Measurements from ENCODE around the gene SEZ6L2.
"Not testable (repeated sequence)": the region's sequence is repeated elsewhere in the genome, so short reads cannot be mapped to it uniquely, and the experiment has no call there.

The SEZ6L2 gene

DNA sequence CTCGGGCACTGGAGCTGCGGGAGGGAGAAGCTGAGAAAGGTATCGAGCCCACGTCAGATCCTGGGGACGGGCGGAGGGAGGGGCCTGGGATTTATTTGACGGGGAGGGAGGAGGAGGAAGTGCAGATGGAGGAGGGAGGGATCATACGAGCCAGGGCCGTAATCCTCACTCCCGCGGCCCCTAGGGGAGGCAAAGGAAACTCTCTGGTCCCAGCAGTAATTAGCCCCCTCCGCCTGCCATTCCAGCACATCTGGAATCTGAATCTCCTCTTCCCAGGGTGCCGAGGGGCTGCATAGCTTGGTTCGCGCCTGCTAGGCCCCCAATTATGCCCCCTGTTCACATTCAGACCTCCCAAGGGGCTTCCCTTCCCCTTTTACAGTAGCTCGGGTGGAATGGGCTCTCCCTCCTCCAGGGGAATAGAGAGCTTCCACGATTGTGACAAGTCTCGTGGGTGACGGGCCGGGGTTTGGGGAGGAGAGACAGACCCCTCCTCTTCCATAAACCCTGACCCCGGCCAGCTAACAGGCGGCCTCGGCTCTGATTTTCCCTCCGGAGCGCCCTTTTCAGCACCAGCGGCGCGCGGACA, at the start of gene SEZ6L2:
Gene SEZ6L2 (minus strand): TSS at position 35 of the 586 bp plus-strand sequence. CDS start 531 bp downstream, outside the sequence.
- DNase-seq, result no peak

DNA sequence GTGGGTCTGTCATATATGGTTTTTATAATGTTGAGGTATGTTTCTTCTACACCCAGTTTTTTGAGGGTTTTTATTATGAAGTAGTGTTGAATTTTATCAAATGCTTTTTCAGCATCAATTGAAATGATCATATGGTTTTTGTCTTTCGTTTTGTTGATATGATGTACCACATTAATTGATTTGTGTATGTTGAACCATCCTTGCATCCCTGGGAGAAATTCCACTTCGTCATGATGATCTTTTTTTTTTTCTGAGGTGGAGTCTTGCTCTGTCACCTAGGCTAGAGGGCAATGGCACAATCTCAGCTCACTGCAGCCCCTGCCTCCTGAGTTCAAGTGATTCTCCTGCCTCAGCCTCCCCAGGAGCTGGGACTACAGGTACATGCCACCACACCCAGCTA, 48.5 kb upstream of the SEZ6L2 start:
- no peak for DNase-seq

DNA sequence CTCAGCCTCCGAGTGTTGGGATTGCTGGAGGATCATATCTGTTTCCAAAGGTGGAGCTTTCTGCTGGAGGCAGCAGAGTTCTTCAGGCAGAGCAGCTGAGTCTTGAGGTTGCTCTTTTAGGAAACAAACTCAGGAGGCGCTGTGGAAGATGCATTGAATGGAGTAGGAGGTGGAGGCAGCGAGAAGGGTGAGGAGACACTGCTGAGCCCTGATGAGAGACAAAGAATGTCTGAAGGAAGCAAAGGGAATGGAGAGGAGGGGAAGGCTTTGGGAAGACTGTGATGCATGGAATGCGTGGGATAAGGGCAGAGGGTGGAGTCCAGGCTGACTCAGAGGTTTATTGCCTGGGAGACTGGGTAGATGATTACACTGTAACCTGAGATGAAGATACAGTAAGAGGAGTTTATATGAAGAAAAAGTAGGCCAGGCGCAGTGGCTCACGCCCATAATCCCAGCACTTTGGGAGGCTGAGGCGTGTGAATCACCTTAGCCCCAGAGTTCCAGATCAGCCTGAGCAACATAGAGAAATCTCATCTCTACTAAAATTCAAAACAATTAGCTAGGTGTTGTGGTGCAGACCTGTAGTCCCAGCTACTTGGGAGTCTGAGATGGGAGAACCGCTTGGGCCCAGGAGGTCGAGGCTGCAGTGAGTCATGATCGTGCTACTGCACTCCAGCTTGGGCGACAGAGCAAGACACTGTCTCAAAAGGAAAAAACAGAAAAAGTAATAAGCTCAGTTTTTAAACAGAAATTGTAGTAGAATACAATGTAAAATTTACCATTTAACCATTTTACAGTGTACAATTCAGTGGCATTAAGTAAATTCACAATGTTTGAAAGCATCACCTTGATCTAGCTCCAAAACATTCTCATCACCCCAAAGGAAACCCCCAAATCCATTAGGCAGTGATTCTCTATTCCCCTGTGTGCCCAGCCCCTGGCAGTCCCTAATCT, 44.8 kb upstream of the SEZ6L2 start:
- no peak for DNase-seq

DNA sequence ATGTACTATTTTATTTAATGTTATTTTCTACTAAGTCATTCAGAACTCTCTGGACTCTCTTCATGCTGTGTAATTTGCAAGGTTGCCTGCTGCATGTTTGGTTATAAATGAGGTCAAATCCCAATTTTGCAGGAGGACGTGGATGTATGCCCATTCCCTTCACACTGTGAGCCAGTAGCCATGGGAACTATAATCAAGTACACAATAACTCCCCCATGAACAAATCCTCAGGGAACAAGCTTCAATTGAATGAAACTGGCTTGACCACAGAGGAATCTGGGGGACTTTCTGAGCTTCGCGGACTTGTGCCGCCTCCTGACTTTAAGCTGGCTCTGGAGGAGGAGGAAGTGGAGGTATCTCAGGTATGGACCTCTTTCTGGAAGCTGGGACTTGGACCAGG, 41.3 kb upstream of the SEZ6L2 start:
- no peak for DNase-seq

DNA sequence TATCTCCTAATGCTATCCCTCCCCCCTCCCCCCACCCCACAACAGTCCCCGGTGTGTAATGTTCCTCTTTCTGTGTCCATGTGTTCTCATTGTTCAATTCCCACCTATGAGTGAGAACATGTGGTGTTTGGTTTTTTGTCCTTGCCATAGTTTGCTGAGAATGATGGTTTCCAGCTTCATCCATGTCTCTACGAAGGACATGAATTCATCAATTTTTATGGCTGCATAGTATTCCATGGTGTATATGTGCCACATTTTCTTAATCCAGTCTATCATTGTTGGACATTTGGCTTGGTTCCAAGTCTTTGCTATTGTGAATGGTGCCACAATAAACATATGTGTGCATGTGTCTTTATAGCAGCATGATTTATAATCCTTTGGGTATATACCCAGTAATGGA, 32.4 kb upstream of the SEZ6L2 start:
- DNase-seq, result not testable (repeated sequence)

DNA sequence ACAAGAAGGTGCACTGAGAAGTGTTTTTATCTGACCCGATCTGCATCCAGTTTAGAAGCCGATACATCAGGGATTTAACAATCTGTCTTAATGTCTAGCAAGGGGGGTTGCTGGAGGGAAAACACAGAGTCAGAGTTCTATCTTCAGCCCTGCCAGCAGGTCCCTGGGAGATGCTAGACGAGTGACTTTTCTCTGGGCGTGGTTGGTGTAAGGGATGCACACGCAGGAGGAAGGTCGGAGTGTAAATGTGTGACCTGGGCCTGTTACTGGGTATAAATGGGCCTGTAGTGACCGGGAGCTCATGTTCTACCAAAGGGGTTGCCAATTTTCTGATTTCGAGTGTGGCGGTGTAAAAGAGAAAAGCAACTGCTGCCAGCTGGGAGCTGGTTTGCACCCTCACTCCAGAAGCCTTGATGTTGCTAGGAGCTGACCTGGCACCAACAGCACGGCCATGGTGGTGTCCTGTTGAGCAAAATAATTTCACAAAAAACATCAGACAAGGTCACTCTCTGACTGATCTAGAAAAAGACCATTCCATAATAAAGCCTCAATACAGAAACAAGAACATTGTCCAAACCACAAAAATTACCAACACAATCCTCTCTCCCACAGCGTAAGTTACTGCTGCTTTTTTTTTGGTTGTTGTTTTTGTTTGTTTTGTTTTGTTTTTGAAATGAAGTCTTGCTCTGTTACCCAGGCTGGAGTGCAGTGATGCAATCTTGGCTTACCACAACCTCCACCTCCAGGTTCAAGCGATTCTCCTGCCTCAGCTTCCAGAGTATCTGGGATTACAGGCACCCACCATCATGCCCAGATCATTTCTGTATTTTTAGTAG, 27.9 kb upstream of the SEZ6L2 start:
- no peak for DNase-seq

DNA sequence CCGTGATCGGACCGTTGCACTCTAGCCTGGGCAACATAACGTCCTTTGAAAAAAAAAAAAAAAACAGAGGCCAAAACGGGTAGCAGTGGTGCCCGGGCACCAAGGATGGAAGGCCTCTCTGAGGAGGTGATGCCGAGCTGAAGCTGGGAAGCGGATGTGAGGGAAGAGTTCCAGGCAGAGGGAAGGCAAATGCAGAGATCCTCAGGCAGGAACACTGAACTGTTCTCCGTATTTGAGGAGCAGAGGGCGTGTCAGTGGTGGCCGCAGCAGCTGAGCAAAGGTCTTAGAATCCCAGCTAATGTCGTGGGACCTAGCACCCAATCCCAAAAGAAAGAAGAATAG, 27.3 kb upstream of the SEZ6L2 start:
- DNase-seq, result no peak

DNA sequence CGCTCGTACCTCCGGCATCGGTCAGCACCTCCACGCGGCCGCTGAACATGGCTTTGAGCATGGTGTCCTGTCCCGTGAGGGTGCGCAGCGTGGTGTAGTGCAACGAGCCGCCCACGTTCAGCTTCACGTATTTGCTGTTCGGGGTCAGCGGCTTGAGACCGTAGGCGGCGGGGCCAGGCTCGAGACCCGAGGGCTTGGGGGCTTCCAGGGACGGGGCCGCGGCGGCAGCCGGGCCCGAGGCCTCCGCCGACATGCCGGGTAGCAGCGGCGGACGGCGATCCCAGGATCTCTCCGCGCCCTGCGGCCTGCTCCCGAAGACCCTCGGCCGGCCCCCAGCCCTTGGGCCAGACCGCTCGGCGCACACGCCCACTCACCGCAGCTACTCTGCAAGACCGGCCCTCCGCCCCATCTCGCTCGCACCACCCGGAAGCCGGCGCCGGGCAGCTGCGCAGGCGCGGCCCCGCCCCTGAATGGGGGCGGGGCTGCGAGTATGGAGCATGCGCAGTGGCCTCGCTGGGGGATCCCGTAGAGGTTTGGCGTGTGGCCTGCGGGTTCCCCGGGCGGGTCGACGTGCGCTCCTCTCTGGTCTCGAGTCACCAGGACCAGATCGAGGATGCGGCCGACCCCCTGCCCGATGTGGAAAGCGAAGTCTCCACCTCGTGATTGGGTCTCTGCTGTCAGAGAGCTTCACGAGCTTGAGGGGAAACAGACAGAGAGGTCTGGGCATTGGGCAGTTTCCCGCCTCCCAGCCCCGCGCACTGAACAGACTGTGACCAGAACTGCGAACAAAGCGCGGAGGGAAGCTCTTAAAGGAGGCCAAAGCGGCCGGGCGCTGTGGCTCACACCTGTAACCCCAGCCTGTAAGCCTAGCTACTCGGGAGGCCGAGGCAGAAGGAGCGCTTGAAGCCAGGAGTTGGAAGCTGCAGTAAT, 26.7 kb upstream of the SEZ6L2 start, which contains the start of gene KCTD13:
Gene KCTD13 (minus strand): TSS at position 446 of the 930 bp plus-strand sequence. CDS start 193 bp downstream, at position 253.
- peak; percentile 90 for DNase-seq

DNA sequence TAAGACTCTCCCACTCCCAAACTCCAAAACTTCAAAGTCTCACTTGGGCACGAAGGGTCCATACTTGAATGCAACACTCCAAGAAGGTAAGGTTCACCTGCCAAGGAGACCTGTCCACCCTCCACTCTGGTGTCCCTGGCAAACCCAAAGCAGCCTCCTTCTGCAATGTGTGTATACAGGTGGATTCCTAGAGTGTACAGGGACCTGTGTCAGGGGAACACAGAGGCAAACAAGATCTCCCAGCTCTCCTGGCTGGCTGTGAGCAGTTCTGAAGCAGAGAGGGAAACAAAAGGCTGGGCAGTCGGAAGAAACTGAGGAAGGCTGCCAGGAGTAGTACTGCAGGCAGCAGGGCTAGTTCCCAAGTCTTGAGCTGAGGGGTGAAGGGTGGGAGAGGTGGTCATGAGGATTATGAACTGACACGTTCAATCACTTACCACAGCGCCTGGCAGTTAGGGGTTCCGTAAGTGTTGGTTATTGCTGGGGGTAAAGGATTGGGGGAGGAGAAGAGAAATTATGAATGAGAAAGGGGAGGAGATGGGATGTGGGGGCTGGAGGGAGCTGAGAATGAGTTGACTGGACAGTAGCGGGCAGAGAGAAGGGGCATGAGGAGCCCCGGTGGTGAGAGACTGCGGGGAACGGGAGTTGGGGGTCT, 25.9 kb upstream of the SEZ6L2 start:
- DNase-seq, result no peak

DNA sequence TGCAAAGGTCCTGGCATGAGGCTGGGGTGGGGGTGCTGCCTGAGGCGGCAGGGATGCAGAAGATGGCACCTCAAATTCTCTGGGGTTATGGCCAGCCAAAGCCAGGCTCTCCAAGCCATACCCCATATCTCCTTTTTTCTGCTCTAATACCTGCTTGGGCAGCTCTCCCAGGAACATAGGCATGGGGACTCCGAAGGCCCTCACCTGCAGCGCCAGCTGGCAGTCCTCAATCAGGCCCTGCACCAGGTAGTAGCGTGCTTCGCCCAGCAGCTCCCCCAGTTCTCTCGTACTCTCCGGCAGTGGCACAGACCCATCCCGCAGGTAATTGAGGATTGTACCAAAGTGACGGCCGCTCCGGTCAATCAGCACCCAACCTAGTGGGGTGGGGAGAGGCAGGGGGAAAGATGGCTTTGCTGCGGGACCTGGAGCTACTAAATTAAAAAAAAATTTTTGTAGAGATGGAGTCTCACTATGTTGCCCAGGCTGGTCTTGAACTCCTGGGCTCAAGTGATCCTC, 23.7 kb upstream of the SEZ6L2 start:
- DNase-seq, result no peak

DNA sequence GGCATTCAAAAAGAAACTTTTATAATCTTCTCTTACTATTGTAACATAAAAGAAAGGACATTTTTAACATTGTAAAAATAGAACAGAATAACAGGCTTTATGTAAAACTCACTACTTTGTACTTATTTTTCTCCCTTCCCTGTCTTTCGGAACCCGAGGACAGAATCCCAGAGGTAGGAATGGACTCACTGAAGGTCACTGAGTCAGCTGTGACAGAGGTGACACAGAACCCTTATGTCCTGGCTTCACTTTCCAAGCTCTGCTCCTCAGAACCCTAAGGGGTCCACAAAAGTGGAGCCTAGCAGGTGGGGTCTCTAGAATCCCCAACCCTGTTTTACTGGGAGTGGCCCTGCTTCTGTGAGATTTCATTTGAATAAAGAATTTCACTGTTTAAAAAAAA, 23.0 kb upstream of the SEZ6L2 start:
- DNase-seq, result no peak

DNA sequence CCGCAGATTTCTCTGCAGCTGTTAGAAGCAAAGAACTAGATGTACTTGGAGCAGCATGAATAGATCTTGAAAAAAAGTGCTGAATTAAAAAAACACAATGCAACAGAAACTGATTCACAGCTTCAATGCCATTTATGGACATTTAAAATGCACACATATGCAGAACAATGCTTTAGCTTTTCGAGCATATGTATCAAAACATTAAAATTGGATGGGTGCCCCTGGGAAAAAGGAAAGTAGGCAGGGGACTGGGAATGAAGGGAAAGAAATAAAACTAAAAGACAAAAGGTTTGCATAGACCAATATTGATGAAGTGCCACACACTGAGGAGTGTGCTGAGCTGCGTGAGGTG, 21.7 kb upstream of the SEZ6L2 start:
- DNase-seq, result no peak

DNA sequence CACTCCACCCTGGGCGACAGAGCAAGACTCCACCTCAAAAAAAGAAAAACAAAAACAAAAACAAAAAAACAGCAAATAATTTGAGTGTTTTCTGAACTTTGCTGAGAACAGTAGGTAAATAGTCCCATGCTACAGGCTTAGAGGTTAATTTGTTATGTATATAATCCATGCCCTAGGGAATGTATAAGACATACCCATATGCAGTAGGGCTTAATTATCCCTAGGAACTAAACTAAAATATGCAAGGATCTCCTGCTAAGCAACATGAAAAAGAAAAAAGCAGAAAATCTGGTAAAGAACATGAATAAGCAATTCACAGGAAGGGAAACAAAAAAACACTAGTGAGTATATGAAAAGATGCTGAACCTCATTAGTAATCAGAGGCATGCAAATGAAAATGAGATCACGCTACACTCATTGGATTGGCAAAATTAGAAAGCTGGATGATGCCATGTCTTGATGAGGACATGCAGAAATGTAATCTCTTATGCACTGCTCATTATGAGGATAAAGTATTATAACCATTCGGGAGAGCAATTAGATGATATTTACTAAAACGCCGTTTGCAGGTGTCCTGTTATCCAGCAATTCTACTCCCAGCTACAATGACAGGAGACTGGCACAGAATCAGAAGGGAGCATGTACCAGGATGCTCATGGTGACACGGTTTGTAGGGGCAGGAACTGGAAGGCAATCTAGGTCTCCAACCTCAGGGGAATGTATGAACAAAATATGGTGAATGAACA, 21.1 kb upstream of the SEZ6L2 start:
- DNase-seq, result no peak

DNA sequence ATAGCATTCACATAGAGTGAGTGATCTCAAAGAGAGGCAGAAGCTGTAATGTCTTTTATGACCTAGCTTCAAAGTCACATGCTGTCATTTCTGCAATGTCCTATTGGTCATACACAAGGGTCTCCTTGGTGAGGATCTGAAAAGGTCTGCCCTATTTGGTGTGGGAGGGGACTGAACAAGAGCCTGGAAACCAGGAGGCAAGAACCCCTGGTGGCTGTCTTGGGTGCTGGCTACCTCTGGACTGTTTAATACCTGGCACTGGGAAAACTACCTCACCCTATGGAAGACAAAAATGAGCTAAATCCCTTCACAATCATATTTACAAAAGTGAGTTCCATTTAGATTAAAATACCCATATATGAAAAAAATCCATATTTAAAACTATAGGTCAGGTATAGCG, 17.6 kb upstream of the SEZ6L2 start:
- no peak for DNase-seq

DNA sequence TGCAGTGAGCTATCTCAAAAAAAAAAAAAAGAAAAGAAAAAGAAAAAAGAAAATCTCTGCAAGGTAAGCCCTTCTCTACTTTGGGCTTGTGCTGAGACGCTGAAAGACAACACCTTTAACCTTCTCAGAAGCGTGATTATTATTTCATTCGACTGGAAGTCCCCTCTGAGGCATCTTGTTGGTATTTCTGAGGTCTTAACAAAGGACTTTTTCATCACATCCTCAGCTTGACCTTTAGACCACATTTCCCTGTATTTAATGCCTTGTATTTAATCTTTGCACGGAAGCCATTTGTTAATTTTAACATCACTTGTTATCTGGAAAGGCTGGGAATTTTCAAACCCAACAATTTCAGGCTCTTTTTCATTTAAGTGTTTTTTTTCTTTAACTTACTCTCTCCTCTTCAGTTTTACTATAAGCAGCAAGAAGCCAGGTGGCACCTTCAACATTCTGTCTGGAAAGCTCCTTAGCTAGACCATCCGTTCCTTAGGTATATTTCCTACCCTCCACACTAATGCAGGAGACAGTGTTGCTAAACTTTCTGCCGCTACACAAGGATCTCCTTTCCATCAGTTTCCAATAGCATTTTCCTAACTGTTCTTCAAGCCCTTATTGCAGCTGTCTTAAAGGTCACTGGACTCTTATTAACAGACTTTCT, 16.4 kb upstream of the SEZ6L2 start:
- DNase-seq, result no peak

DNA sequence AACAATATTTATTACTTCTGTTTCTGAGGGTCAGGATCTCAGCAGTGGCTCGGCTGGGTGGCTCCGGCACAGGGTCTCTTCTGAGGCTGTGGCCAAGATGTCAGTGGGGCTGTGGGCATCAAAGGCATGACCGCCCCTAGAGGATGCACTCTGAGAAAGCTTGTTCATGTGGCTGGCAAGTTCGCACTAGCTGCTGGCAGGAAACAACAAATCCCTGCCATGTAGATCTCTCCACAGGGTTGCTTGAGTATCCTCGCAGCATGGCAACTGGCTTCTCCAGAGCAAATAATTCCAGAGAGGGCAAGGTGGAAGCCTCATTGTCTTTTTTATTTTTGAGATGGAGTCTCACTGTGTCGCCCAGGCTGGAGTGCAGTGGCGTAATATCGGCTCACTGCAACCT, 14.2 kb upstream of the SEZ6L2 start:
- no peak for DNase-seq

DNA sequence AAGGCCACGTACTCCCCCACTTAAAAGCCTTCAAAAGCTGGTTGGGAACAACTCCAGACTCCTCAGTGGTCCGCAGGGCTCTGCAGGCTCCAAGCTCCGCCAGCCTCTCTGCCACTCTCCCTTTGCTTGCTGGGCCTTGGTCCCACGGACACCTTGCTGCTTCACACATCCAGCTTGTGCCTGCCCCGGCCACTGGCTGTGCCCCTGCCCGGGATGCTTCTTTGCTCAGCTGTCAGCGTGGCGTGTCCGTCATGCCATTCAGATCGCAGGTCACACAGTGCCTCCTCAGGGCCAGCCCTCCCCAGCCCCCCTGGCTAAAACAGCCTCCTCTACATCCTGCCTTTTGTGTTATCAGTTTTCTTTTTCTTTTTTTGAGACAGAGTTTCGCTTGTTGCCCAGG, 12.7 kb upstream of the SEZ6L2 start:
- DNase-seq, result no peak

DNA sequence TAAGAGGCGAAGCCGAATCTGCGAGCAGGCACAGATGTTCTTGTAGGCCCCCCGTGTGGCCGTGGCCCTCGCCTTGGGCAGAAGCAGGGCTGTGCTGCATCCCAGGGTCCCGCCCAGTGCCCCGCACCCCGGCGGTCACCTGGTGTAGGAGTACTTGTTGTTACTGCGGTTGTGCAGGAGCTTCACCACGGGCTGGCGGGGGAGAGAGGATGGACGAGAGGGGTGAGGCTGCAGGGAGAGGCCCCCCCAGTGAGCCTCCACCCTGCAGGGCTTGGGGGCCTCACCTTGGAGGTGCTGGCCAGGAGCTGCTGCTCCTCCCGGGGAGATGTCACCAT, 12.3 kb upstream of the SEZ6L2 start:
- no peak for DNase-seq

DNA sequence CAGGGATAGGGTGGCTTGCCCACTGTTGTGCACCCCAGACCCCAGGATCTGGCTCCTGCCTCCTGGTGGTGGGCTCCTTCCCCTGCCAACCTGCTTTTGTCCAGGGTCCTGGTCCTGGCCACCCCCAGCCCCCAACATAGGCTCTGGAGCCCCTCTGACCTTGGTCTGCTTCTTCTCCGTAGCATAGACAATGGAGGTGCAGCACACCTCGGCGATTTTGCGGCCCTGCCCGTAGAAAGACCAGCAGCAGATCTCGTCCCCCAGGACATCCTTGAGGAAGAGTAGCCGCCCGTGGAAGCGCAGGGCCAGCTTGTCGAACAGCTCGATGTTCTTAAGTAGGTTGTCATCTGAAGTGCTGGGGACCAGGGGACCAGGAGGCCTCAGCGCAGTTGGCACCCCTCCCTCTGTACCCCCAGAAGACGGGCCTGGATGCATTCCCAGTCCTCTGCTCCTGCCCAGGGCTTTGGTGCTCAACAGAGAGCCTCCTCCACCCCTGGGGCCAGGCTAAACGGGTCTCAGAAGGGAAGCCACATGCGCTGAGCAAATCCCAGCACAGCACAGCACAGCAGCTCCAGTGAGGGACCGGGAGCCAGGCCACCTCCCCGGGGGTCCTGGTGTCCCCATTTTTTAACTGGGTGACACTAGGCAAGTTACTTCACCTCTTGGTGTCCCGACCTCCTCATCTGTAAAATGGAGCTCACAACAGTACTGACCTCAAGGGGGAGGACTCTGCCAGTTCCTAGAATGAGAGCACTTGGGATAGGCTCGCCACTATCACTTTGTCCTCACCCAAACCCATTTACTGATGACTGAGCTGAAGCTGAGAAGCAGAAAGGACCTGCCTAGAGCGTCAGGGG, 11.7 kb upstream of the SEZ6L2 start:
- no peak for DNase-seq
